ENCODE measurements around the gene PHF2.

Gene PHF2

GRCh38 chr9:93673021-93673838 is 96.8 kb downstream of the PHF2 start:
- TF ChIP-seq CTCF (IDR thresholded peaks at IDR 0.05; ENCODE audit: low read depth, low read length) = no peak
- DNase-seq = peak; percentile 15
- no peak overlapping the region for H3K27ac ChIP-seq
- H3K9me3 ChIP-seq (ENCODE audit: severe bottlenecking) = no peaks in the 10 kb centered on the region
- H3K4me3 ChIP-seq (ENCODE audit: low read depth, low read length) = no peak overlapping the region
- no peaks in the 10 kb centered on the region for H3K27me3 ChIP-seq (ENCODE audit: insufficient read depth, low read depth, severe bottlenecking)
- H3K36me3 ChIP-seq = peaks cover 36% of the 10 kb centered on the region

- H3K27ac ChIP-seq = no peak overlapping the region
- no peak overlapping the region for H3K4me3 ChIP-seq (ENCODE audit: low read depth, low read length)
- peak; percentile 6 for DNase-seq
- H3K27me3 ChIP-seq (ENCODE audit: insufficient read depth, low read depth, severe bottlenecking) = no peaks in the 10 kb centered on the region
- no peaks in the 10 kb centered on the region for H3K9me3 ChIP-seq (ENCODE audit: severe bottlenecking)
- TF ChIP-seq CTCF (IDR thresholded peaks at IDR 0.05; ENCODE audit: low read depth, low read length) = no peak
- H3K36me3 ChIP-seq = peaks cover 36% of the 10 kb centered on the region
These were observed 97.5 kb downstream of the PHF2 start for GRCh38 chr9:93673839-93674334.

- Histone ChIP-seq H3K27ac (no peak overlapping the region), H3K9me3 (ENCODE audit: severe bottlenecking) (no peaks in the 10 kb centered on the region), H3K27me3 (ENCODE audit: insufficient read depth, low read depth, severe bottlenecking) (no peaks in the 10 kb centered on the region), H3K4me3 (ENCODE audit: low read depth, low read length) (no peak overlapping the region), H3K36me3 (peaks cover 36% of the 10 kb centered on the region)
- TF ChIP-seq CTCF (IDR thresholded peaks at IDR 0.05; ENCODE audit: low read depth, low read length) = no peak
- peak; percentile 5 for DNase-seq
These were observed 98.4 kb downstream of the PHF2 start for GRCh38 chr9:93674580-93675335.

GRCh38 chr9:93675336-93676150 is 99.2 kb downstream of the PHF2 start:
- no peak overlapping the region for H3K4me3 ChIP-seq (ENCODE audit: low read depth, low read length)
- no peaks in the 10 kb centered on the region for H3K9me3 ChIP-seq (ENCODE audit: severe bottlenecking)
- no peak for TF ChIP-seq CTCF (IDR thresholded peaks at IDR 0.05; ENCODE audit: low read depth, low read length)
- peak; percentile 10 for DNase-seq
- peaks cover 36% of the 10 kb centered on the region for H3K36me3 ChIP-seq
- no peaks in the 10 kb centered on the region for H3K27me3 ChIP-seq (ENCODE audit: insufficient read depth, low read depth, severe bottlenecking)
- no peak overlapping the region for H3K27ac ChIP-seq

- H3K36me3 ChIP-seq = peaks cover 36% of the 10 kb centered on the region
- no peaks in the 10 kb centered on the region for H3K27me3 ChIP-seq (ENCODE audit: insufficient read depth, low read depth, severe bottlenecking)
- H3K9me3 ChIP-seq (ENCODE audit: severe bottlenecking) = no peaks in the 10 kb centered on the region
- peak; percentile 4 for DNase-seq
- no peak overlapping the region for H3K27ac ChIP-seq
- TF ChIP-seq CTCF (IDR thresholded peaks at IDR 0.05; ENCODE audit: low read depth, low read length) = no peak
- H3K4me3 ChIP-seq (ENCODE audit: low read depth, low read length) = no peak overlapping the region
These were observed 100.1 kb downstream of the PHF2 start for GRCh38 chr9:93676310-93677047.

Data from WERI-Rb-1 (cell line).